ENCODE results near the gene RNF7. TPM values are rescaled to one million over a fixed set of nuclear protein-coding genes. Genes with fewer than 3 reads are reported as not detected.
A peak's percentile ranks its signal among the peaks of the same experiment; 100 is the strongest.
"Not testable (repeated sequence)": the region's sequence is repeated elsewhere in the genome, so short reads cannot be mapped to it uniquely, and the experiment has no call there.

RNF7 gene
- total RNA-seq, 5 donors from 2014 or later (not counting 1 experiment from before 2014, with no cell fraction given), result 53.5 to 61.2 (median 55.5) TPM

- no peak overlapping the region for H3K4me3 Mint-ChIP-seq
- no peaks in the 10 kb centered on the region for H3K9me3 Mint-ChIP-seq
- no peaks in the 10 kb centered on the region for H3K36me3 Mint-ChIP-seq
- no peak for DNase-seq
- Histone ChIP-seq H3K9me3 (no peaks in the 10 kb centered on the region), H3K4me3 (ENCODE audit: control insufficient read depth in 1 of 2, extremely low read depth in 1 of 2, low read length in 1 of 2) (no peak overlapping the region), H3K4me1 (ENCODE audit: control insufficient read depth in 1 of 2, extremely low read depth in 1 of 2, insufficient read depth in 2 of 2, low read length in 2 of 2) (no peaks in the 10 kb centered on the region), H3K36me3 (ENCODE audit: control insufficient read depth in 2 of 2, extremely low read depth in 1 of 2, insufficient read depth in 1 of 2, low read length in 1 of 2) (no peaks in the 10 kb centered on the region), H3K27ac (ENCODE audit: low read length) (no peak overlapping the region), H3K27me3 (replicated peaks in 1 of 2; ENCODE audit: control insufficient read depth in 2 of 2, extremely low read depth in 1 of 2, insufficient read depth in 2 of 2, low read length in 1 of 2) (no peaks in the 10 kb centered on the region)
- H3K27ac Mint-ChIP-seq, result no peak overlapping the region
- POLR2A ChIA-PET, result no interaction called here
- H3K27me3 Mint-ChIP-seq, result no peaks in the 10 kb centered on the region
- WGBS (ENCODE audit: insufficient coverage), result 67% methylated on average over 2 of the region's 4 CpGs
- CTCF ChIA-PET, result no interaction called here
- no peak for ATAC-seq (replicated peaks in 1 of 4)
- H3K4me1 Mint-ChIP-seq, result peaks cover 0 to 3% (median 0%) of the 10 kb centered on the region in 3 donors
Observed at GRCh38 chr3:141788149-141788548, 50.1 kb downstream of the RNF7 start.

DNA sequence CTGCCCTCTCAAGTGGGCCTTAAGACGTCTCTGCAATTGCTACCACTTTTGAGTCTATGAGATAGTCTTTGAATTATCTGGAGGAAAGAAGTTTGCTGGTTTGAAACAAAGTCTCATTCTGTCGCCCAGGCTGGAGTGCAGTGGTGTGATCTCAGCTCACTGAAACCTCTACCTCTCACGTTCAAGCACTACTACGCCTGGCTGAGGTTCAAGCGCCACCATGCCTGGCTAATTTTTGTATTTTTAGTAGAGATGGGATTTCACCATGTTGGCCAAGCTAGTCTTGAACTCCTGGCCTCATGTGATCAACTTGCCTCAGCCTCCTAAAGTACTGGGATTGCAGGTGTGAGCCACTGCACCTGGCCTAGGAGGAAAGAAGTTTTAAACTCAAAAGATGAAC, 50.7 kb downstream of the RNF7 start:
- H3K4me3 Mint-ChIP-seq; POLR2A ChIA-PET; H3K27me3 Mint-ChIP-seq; H3K9me3 Mint-ChIP-seq; H3K4me1 Mint-ChIP-seq; H3K27ac ChIP-seq (ENCODE audit: low read length); H3K36me3 ChIP-seq (ENCODE audit: control insufficient read depth in 2 of 2, extremely low read depth in 1 of 2, insufficient read depth in 1 of 2, low read length in 1 of 2); H3K36me3 Mint-ChIP-seq; H3K9me3 ChIP-seq; H3K27ac Mint-ChIP-seq; H3K27me3 ChIP-seq (replicated peaks in 1 of 2; ENCODE audit: control insufficient read depth in 2 of 2, extremely low read depth in 1 of 2, insufficient read depth in 2 of 2, low read length in 1 of 2); ATAC-seq (replicated peaks in 1 of 4); CTCF ChIA-PET; DNase-seq; H3K4me1 ChIP-seq (ENCODE audit: control insufficient read depth in 1 of 2, extremely low read depth in 1 of 2, insufficient read depth in 2 of 2, low read length in 2 of 2); H3K4me3 ChIP-seq (ENCODE audit: control insufficient read depth in 1 of 2, extremely low read depth in 1 of 2, low read length in 1 of 2): not testable (repeated sequence)
- 100% methylated on average over 2 of the region's 5 CpGs for WGBS (ENCODE audit: insufficient coverage)

- H3K36me3 ChIP-seq (ENCODE audit: control insufficient read depth in 2 of 2, extremely low read depth in 1 of 2, insufficient read depth in 1 of 2, low read length in 1 of 2), result no peaks in the 10 kb centered on the region
- DNase-seq (no peak), ATAC-seq (replicated peaks in 1 of 4) (no peak)
- Mint-ChIP-seq H3K4me1 (peaks cover 5 to 12% (median 6%) of the 10 kb centered on the region in 3 donors), H3K9me3 (no peaks in the 10 kb centered on the region), H3K4me3 (no peak overlapping the region), H3K27me3 (no peaks in the 10 kb centered on the region), H3K27ac (no peak overlapping the region), H3K36me3 (no peaks in the 10 kb centered on the region)
- 90% methylated on average over 6 of the region's 7 CpGs for WGBS (ENCODE audit: insufficient coverage)
- H3K27ac ChIP-seq (ENCODE audit: low read length), result no peak overlapping the region
- no peak overlapping the region for H3K4me3 ChIP-seq (ENCODE audit: control insufficient read depth in 1 of 2, extremely low read depth in 1 of 2, low read length in 1 of 2)
- H3K9me3 ChIP-seq, result no peaks in the 10 kb centered on the region
- CTCF ChIA-PET, result no interaction called here
- peaks cover 0 to 7% of the 10 kb centered on the region in 2 experiments for H3K4me1 ChIP-seq (ENCODE audit: control insufficient read depth in 1 of 2, extremely low read depth in 1 of 2, insufficient read depth in 2 of 2, low read length in 2 of 2)
- POLR2A ChIA-PET, result no interaction called here
- H3K27me3 ChIP-seq (replicated peaks in 1 of 2; ENCODE audit: control insufficient read depth in 2 of 2, extremely low read depth in 1 of 2, insufficient read depth in 2 of 2, low read length in 1 of 2), result no peaks in the 10 kb centered on the region
Observed at GRCh38 chr3:141789281-141789680, 51.2 kb downstream of the RNF7 start.

DNA sequence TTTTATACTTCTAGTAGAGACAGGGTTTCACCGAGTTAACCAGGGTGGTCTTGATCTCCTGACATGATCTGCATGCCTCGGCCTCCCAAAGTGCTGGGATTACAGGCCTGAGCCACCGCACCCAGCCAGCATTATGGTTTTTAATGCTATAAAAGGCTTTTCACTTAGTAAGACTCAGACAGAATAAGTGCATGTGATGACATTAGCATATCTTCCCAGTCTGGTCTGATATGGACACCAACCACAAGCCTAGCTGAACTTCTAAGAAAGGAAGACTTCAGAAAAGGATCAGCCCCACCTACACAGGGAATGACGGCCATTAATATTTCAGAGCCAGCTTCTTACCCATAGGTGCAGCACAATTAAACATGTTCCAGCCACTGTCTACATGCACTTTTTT, 52.1 kb downstream of the RNF7 start:
- Mint-ChIP-seq H3K4me3 (no peak overlapping the region), H3K4me1 (peaks cover 14 to 21% (median 15%) of the 10 kb centered on the region in 3 donors), H3K27me3 (no peaks in the 10 kb centered on the region), H3K9me3 (no peaks in the 10 kb centered on the region), H3K36me3 (no peaks in the 10 kb centered on the region), H3K27ac (no peak overlapping the region)
- 90% methylated on average over 2 of the region's 4 CpGs for WGBS (ENCODE audit: insufficient coverage)
- peaks cover 5 to 16% of the 10 kb centered on the region in 2 experiments for H3K4me1 ChIP-seq (ENCODE audit: control insufficient read depth in 1 of 2, extremely low read depth in 1 of 2, insufficient read depth in 2 of 2, low read length in 2 of 2)
- ATAC-seq (replicated peaks in 1 of 4) (no peak), DNase-seq (no peak)
- ChIA-PET POLR2A (no interaction called here), CTCF (no interaction called here)
- H3K27ac ChIP-seq (ENCODE audit: low read length), result no peak overlapping the region
- no peak overlapping the region for H3K4me3 ChIP-seq (ENCODE audit: control insufficient read depth in 1 of 2, extremely low read depth in 1 of 2, low read length in 1 of 2)
- H3K36me3 ChIP-seq (ENCODE audit: control insufficient read depth in 2 of 2, extremely low read depth in 1 of 2, insufficient read depth in 1 of 2, low read length in 1 of 2), result no peaks in the 10 kb centered on the region
- H3K9me3 ChIP-seq, result no peaks in the 10 kb centered on the region
- H3K27me3 ChIP-seq (replicated peaks in 1 of 2; ENCODE audit: control insufficient read depth in 2 of 2, extremely low read depth in 1 of 2, insufficient read depth in 2 of 2, low read length in 1 of 2), result no peaks in the 10 kb centered on the region

DNA sequence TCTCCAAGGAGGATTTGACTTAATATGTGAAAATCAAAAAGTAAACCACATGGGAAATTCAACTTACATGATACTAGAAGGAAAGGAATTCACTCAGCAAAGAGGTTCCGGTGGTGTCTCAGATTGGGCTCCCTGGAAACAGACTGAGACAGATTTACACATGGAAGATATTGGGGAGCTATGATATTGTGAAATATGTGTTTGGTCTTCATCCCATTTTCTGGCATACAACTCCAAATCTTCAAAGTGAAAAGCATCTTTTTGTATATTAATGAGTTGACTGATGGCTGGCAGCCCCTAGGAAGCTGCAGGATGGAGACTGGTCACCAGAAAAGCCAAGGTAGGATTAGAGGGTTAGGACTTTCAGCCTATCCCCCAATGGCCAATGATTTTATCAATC, 54.4 kb downstream of the RNF7 start:
- POLR2A ChIA-PET, result interaction anchor here in 1 of 2 donors (0.6 kb wide), 1 partner anchor 79 kb away, joined by 3 read pairs; no protein-coding TSS in a partner anchor
- Mint-ChIP-seq H3K4me1 (peaks cover 36 to 43% (median 38%) of the 10 kb centered on the region in 3 donors), H3K4me3 (no peak overlapping the region), H3K36me3 (no peaks in the 10 kb centered on the region), H3K27me3 (no peaks in the 10 kb centered on the region), H3K27ac (no peak overlapping the region), H3K9me3 (no peaks in the 10 kb centered on the region)
- no CpG with 5 or more reads among the region's 1 CpG for WGBS (ENCODE audit: insufficient coverage)
- CTCF ChIA-PET, result interaction anchor here in 1 of 2 donors (0.7 kb wide), 1 partner anchor 83 kb away, joined by 4 read pairs; no protein-coding TSS in a partner anchor
- H3K4me3 ChIP-seq (ENCODE audit: control insufficient read depth in 1 of 2, extremely low read depth in 1 of 2, low read length in 1 of 2), result no peak overlapping the region
- no peaks in the 10 kb centered on the region for H3K36me3 ChIP-seq (ENCODE audit: control insufficient read depth in 2 of 2, extremely low read depth in 1 of 2, insufficient read depth in 1 of 2, low read length in 1 of 2)
- peaks cover 21 to 39% of the 10 kb centered on the region in 2 experiments for H3K4me1 ChIP-seq (ENCODE audit: control insufficient read depth in 1 of 2, extremely low read depth in 1 of 2, insufficient read depth in 2 of 2, low read length in 2 of 2)
- no peaks in the 10 kb centered on the region for H3K9me3 ChIP-seq
- no peak overlapping the region for H3K27ac ChIP-seq (ENCODE audit: low read length)
- H3K27me3 ChIP-seq (replicated peaks in 1 of 2; ENCODE audit: control insufficient read depth in 2 of 2, extremely low read depth in 1 of 2, insufficient read depth in 2 of 2, low read length in 1 of 2), result no peaks in the 10 kb centered on the region
- ATAC-seq (replicated peaks in 1 of 4) (no peak), DNase-seq (no peak)

GRCh38 chr3:141793476-141794260, 55.6 kb downstream of the RNF7 start:
- no peak overlapping the region for H3K4me3 ChIP-seq (ENCODE audit: control insufficient read depth in 1 of 2, extremely low read depth in 1 of 2, low read length in 1 of 2)
- H3K9me3 ChIP-seq, result no peaks in the 10 kb centered on the region
- Mint-ChIP-seq H3K4me1 (peaks cover 48 to 55% (median 50%) of the 10 kb centered on the region in 3 donors), H3K9me3 (no peaks in the 10 kb centered on the region), H3K36me3 (no peaks in the 10 kb centered on the region), H3K27ac (peak overlapping the region; percentile 99 to 100), H3K27me3 (no peaks in the 10 kb centered on the region), H3K4me3 (peak overlapping the region in 1 of 3 donors; percentile 88)
- ChIA-PET POLR2A (no interaction called here), CTCF (no interaction called here)
- 100% methylated on average over 5 of the region's 8 CpGs for WGBS (ENCODE audit: insufficient coverage)
- ATAC-seq (replicated peaks in 1 of 4) (no peak), DNase-seq (no peak)
- peaks cover 28 to 51% of the 10 kb centered on the region in 2 experiments for H3K4me1 ChIP-seq (ENCODE audit: control insufficient read depth in 1 of 2, extremely low read depth in 1 of 2, insufficient read depth in 2 of 2, low read length in 2 of 2)
- H3K27ac ChIP-seq (ENCODE audit: low read length), result no peak overlapping the region
- H3K36me3 ChIP-seq (ENCODE audit: control insufficient read depth in 2 of 2, extremely low read depth in 1 of 2, insufficient read depth in 1 of 2, low read length in 1 of 2), result no peaks in the 10 kb centered on the region
- H3K27me3 ChIP-seq (replicated peaks in 1 of 2; ENCODE audit: control insufficient read depth in 2 of 2, extremely low read depth in 1 of 2, insufficient read depth in 2 of 2, low read length in 1 of 2), result no peaks in the 10 kb centered on the region

Data from T-cell (primary cell).